Fibroblast of villous mesenchyme (primary cell): Measurements from ENCODE around the gene C10orf105. TPM values are rescaled to one million over a fixed set of nuclear protein-coding genes. Genes with fewer than 3 reads are reported as not detected.

Experiments used
- DNase-seq: peaks from one replicate; pipeline ENCODE4 v3.0.0-alpha.2; 2010; ENCODE audit warnings: low read depth
- H3K4me3 ChIP-seq: 2 replicates; pipeline ENCODE4 v1.5.1; 2011; ENCODE audit warnings: low read depth, mild to moderate bottlenecking, low read length
- CTCF ChIP-seq: IDR thresholded peaks from 2 replicates; pipeline ENCODE4 v1.5.1; 2012; ENCODE audit warnings: low read depth, mild to moderate bottlenecking, low read length; ENCODE audit not compliant: insufficient read depth
- total RNA-seq: library from RNA; depleted of rRNA; stranded (reverse); fragments of >200 nt; gene quantifications from 2 replicates; pipeline ENCODE4 v1.2.3, GENCODE V29; 2012

C10orf105 gene
- total RNA-seq, 1 donor, result not detected

- DNase-seq, result no peak
- TF ChIP-seq CTCF, result no peak
- no peak overlapping the region for H3K4me3 ChIP-seq
These were observed 54.1 kb downstream of the C10orf105 start for GRCh38 chr10:71665456-71665855.

GRCh38 chr10:71664585-71664984 is 55.0 kb downstream of the C10orf105 start:
- TF ChIP-seq CTCF, result no peak
- DNase-seq, result no peak
- H3K4me3 ChIP-seq, result no peak overlapping the region

GRCh38 chr10:71663311-71663710 is 56.3 kb downstream of the C10orf105 start:
- H3K4me3 ChIP-seq, result no peak overlapping the region
- TF ChIP-seq CTCF, result no peak
- no peak for DNase-seq

- TF ChIP-seq CTCF, result no peak
- no peak overlapping the region for H3K4me3 ChIP-seq
- DNase-seq, result no peak
These were observed 57.7 kb downstream of the C10orf105 start for GRCh38 chr10:71661779-71662336.

Other genes with a start within 250 kb of the C10orf105 start
- gene VSIR, start 53.7 kb upstream of the C10orf105 start, total RNA-seq, result 26.1 and 57.4 TPM in 2 replicates
- gene PSAP, start 131.5 kb upstream of the C10orf105 start, total RNA-seq, result 521 and 543 TPM in 2 replicates
- gene CHST3, start 244.6 kb upstream of the C10orf105 start, total RNA-seq, result 37.4 and 58.3 TPM in 2 replicates